WTC11 (cell line): ENCODE measurements around the gene COPB1. TPM values are rescaled to one million over a fixed set of nuclear protein-coding genes. Genes with fewer than 3 reads are reported as not detected.

Experiments used
- ATAC-seq: fragments of 200-7000 bp; cut with Tn5 transposase; 2 replicates; pipeline ENCODE4 v1.10.0; 2021; ENCODE audit warnings: mild to moderate bottlenecking, moderate library complexity
- CTCF ChIA-PET: fragments of 300-600 bp; sonication (Branson Sonifier 250); formaldehyde crosslinking; loops from one replicate; lab custom pipeline; 2021; ENCODE audit warnings: antibody characterized with exemption; lab: Charles Lee
- POLR2A ChIA-PET: fragments of 350-600 bp; sonication (Branson Sonifier 250); formaldehyde crosslinking; loops from one replicate; lab custom pipeline; 2021; ENCODE audit warnings: antibody characterized with exemption; lab: Charles Lee
- DNase-seq: peaks from one replicate; pipeline ENCODE4 v3.0.0; 2021; ENCODE audit warnings: low spot score
- H3K27ac Mint-ChIP-seq: 2 replicates; pipeline ENCODE4 v1.8.0; 2021; ENCODE audit warnings: mixed read lengths
- H3K27me3 Mint-ChIP-seq: 2 replicates; pipeline ENCODE4 v1.8.0; 2021; ENCODE audit warnings: low read depth, mild to moderate bottlenecking, moderate library complexity, mixed read lengths
- H3K36me3 Mint-ChIP-seq: 2 replicates; pipeline ENCODE4 v1.8.0; 2021; ENCODE audit warnings: mixed read lengths
- H3K4me1 Mint-ChIP-seq: 2 replicates; pipeline ENCODE4 v1.8.0; 2022; ENCODE audit warnings: mixed read lengths
- H3K4me3 Mint-ChIP-seq: 2 replicates; pipeline ENCODE4 v1.8.0; 2021; ENCODE audit warnings: mild to moderate bottlenecking, moderate library complexity, mixed read lengths
- H3K9me3 Mint-ChIP-seq: 2 replicates; pipeline ENCODE4 v1.8.0; 2021; ENCODE audit warnings: mixed read lengths
- AR ChIP-seq: fragments of 250-450 bp; sonication (Bioruptor Pico); IDR thresholded peaks from 2 replicates; pipeline ENCODE4 v1.9.0; 2021; ENCODE audit warnings: mild to moderate bottlenecking
- CREM ChIP-seq: sonication (generic); formaldehyde crosslinking; IDR thresholded peaks from 2 replicates; pipeline ENCODE4 v1.8.1; 2022; ENCODE audit warnings: mild to moderate bottlenecking, missing genetic modification reagents, moderate library complexity
- CTCF ChIP-seq: fragments of 200-600 bp; IDR thresholded peaks from 2 replicates; pipeline ENCODE4 v1.8.0; 2022; ENCODE audit warnings: antibody characterized with exemption
- EMX1 ChIP-seq: fragments of 250-450 bp; sonication (Bioruptor Pico); IDR thresholded peaks from 2 replicates; pipeline ENCODE4 v1.8.0; 2021; ENCODE audit warnings: mild to moderate bottlenecking
- FOXK1 ChIP-seq: sonication (generic); formaldehyde crosslinking; IDR thresholded peaks from 2 replicates; pipeline ENCODE4 v1.8.0; 2022; ENCODE audit warnings: mild to moderate bottlenecking, moderate library complexity, missing genetic modification reagents
- HMGXB4 ChIP-seq: sonication (generic); formaldehyde crosslinking; IDR thresholded peaks from 2 replicates; pipeline ENCODE4 v1.8.1; 2023; ENCODE audit warnings: mild to moderate bottlenecking, moderate library complexity, missing genetic modification reagents
- IRF2 ChIP-seq: sonication (generic); formaldehyde crosslinking; IDR thresholded peaks from 2 replicates; pipeline ENCODE4 v1.8.0; 2022; ENCODE audit warnings: low read depth, missing genetic modification reagents, borderline replicate concordance
- JAZF1 ChIP-seq: fragments of 250-450 bp; sonication (Bioruptor Pico); IDR thresholded peaks from 2 replicates; pipeline ENCODE4 v1.9.0; 2021; ENCODE audit warnings: moderate library complexity, mild to moderate bottlenecking, inconsistent platforms
- MLX ChIP-seq: sonication (generic); formaldehyde crosslinking; IDR thresholded peaks from 2 replicates; pipeline ENCODE4 v1.8.1; 2023; ENCODE audit warnings: mild to moderate bottlenecking, missing genetic modification reagents, moderate library complexity
- PRDM15 ChIP-seq: sonication (generic); formaldehyde crosslinking; IDR thresholded peaks from 2 replicates; pipeline ENCODE4 v1.8.0; 2022; ENCODE audit warnings: missing genetic modification reagents
- RORB ChIP-seq: fragments of 250-450 bp; sonication (Bioruptor Pico); IDR thresholded peaks from 2 replicates; pipeline ENCODE4 v1.9.0; 2021; ENCODE audit warnings: mild to moderate bottlenecking
- SMAD4 ChIP-seq: sonication (generic); formaldehyde crosslinking; IDR thresholded peaks from 2 replicates; pipeline ENCODE4 v1.8.0; 2022; ENCODE audit warnings: mild to moderate bottlenecking, missing genetic modification reagents
- TEAD1 ChIP-seq: sonication (generic); formaldehyde crosslinking; IDR thresholded peaks from 2 replicates; pipeline ENCODE4 v1.8.0; 2022; ENCODE audit warnings: mild to moderate bottlenecking, missing genetic modification reagents
- USF2 ChIP-seq: sonication (generic); formaldehyde crosslinking; IDR thresholded peaks from 2 replicates; pipeline ENCODE4 v1.8.1; 2023; ENCODE audit warnings: mild to moderate bottlenecking, missing genetic modification reagents, moderate library complexity
- ZNF396 ChIP-seq: fragments of 250-450 bp; sonication (Bioruptor Pico); IDR thresholded peaks from 2 replicates; pipeline ENCODE4 v1.8.0; 2021; ENCODE audit warnings: mild to moderate bottlenecking, moderate library complexity, borderline replicate concordance
- ZNF423 ChIP-seq: fragments of 250-450 bp; sonication (Bioruptor Pico); IDR thresholded peaks from 2 replicates; pipeline ENCODE4 v2.1.2; 2022; ENCODE audit warnings: mild to moderate bottlenecking, moderate library complexity
- ZNF425 ChIP-seq: fragments of 250-450 bp; sonication (Bioruptor Pico); conservative IDR thresholded peaks from 2 replicates; pipeline ENCODE4 v1.9.0; 2021; ENCODE audit warnings: mild to moderate bottlenecking
- ZNF532 ChIP-seq: fragments of 250-450 bp; sonication (Bioruptor Pico); IDR thresholded peaks from 2 replicates; pipeline ENCODE4 v1.9.0; 2021; ENCODE audit warnings: mild to moderate bottlenecking, borderline replicate concordance
- total RNA-seq: library from RNA; stranded (reverse); gene quantifications from 3 replicates; pipeline ENCODE4 v1.2.3, GENCODE V29; 2021

Gene COPB1
- total RNA-seq, 1 experiment from 2014 or later: 76.3 TPM

GRCh38 chr11:14500181-14500651, 605 bp upstream of the COPB1 start (continued):
- TF ChIP-seq AR: no peak
- no peak for TF ChIP-seq PRDM15 (CRISPR knock-in tag)
- TF ChIP-seq, all 79 proteins: peak for 0

GRCh38 chr11:14499178-14499559, 442 bp downstream of the COPB1 start:
- Mint-ChIP-seq H3K27ac (peak overlapping the region; percentile 59), H3K9me3 (no peaks in the 10 kb centered on the region), H3K36me3 (peaks cover 34% of the 10 kb centered on the region), H3K27me3 (no peaks in the 10 kb centered on the region), H3K4me1 (peaks cover 6% of the 10 kb centered on the region), H3K4me3 (peak overlapping the region; percentile 97)
- POLR2A ChIA-PET: no interaction called here
- ATAC-seq (peak; percentile 32), DNase-seq (peak; percentile 23)
- CTCF ChIA-PET: interaction anchor here (1.5 kb wide), 1 partner anchor 44 kb away, joined by 3 read pairs; no protein-coding TSS in a partner anchor
- TF ChIP-seq MLX (CRISPR knock-in tag) (no peak), RORB (CRISPR knock-in tag) (no peak), ZNF423 (CRISPR knock-in tag) (no peak), EMX1 (CRISPR knock-in tag) (no peak), CTCF (no peak), ZNF532 (CRISPR knock-in tag) (no peak), HMGXB4 (no peak), SMAD4 (CRISPR knock-in tag) (no peak), TEAD1 (CRISPR knock-in tag) (no peak), IRF2 (CRISPR knock-in tag) (no peak), JAZF1 (CRISPR knock-in tag) (no peak), FOXK1 (CRISPR knock-in tag) (no peak), CREM (no peak), USF2 (CRISPR knock-in tag) (no peak), ZNF425 (CRISPR knock-in tag) (no peak), ZNF396 (CRISPR knock-in tag) (no peak)
